A673 (cell line): ENCODE results near the gene SEMA4D. TPM values are rescaled to one million over a fixed set of nuclear protein-coding genes. Genes with fewer than 3 reads are reported as not detected.

Experiments used
- BruUV-seq: library from RNA; stranded (reverse); fragments of 400-500 nt; replicated peaks from 2 replicates; lab custom pipeline; 2021; lab: Mats Ljungman, UMichigan
- CTCF ChIA-PET: fragments of 300-600 bp; sonication (Branson Sonifier 250); formaldehyde crosslinking; loops from one replicate; lab custom pipeline; 2022; ENCODE audit warnings: antibody characterized with exemption; lab: Charles Lee
- POLR2A ChIA-PET: fragments of 300-600 bp; sonication (Branson Sonifier 250); formaldehyde crosslinking; loops from one replicate; lab custom pipeline; 2022; ENCODE audit warnings: antibody characterized with exemption; ENCODE audit not compliant: low non-redundant PET; lab: Charles Lee
- DNase-seq: peaks from one replicate; pipeline ENCODE4 v3.0.0-alpha.2; 2015; ENCODE audit warnings: low spot score
- H3K27ac ChIP-seq: fragments of 200-600 bp; sonication (generic); 2 replicates; pipeline ENCODE4 v1.5.1; 2016; ENCODE audit warnings: mixed run types, low read depth, mild to moderate bottlenecking, mixed read lengths, antibody characterized with exemption, low read length; ENCODE audit not compliant: poor library complexity, severe bottlenecking
- H3K27me3 ChIP-seq: fragments of 200-600 bp; sonication (generic); replicated peaks from 2 replicates; pipeline ENCODE4 v1.6.1; 2017; ENCODE audit warnings: mixed run types, low read depth, mild to moderate bottlenecking, mixed read lengths, antibody characterized with exemption, low read length; ENCODE audit not compliant: insufficient read depth, poor library complexity
- H3K36me3 ChIP-seq: fragments of 200-600 bp; sonication (generic); 2 replicates; pipeline ENCODE4 v1.6.1; 2016; ENCODE audit warnings: mixed run types, mild to moderate bottlenecking, mixed read lengths, antibody characterized with exemption, low read length; ENCODE audit not compliant: insufficient read depth, poor library complexity, severe bottlenecking
- H3K4me1 ChIP-seq: fragments of 200-600 bp; sonication (generic); 2 replicates; pipeline ENCODE4 v1.6.1; 2017; ENCODE audit warnings: mixed run types, mild to moderate bottlenecking, mixed read lengths, antibody characterized with exemption, low read length; ENCODE audit not compliant: insufficient read depth, poor library complexity, severe bottlenecking
- H3K4me3 ChIP-seq: fragments of 200-600 bp; sonication (generic); 2 replicates; pipeline ENCODE4 v1.5.1; 2016; ENCODE audit warnings: low read depth, mixed run types, mild to moderate bottlenecking, mixed read lengths, low read length; ENCODE audit not compliant: poor library complexity, severe bottlenecking
- H3K9me3 ChIP-seq: fragments of 200-600 bp; sonication (generic); 2 replicates; pipeline ENCODE4 v1.6.1; 2016; ENCODE audit warnings: mixed run types, low read depth, mild to moderate bottlenecking, mixed read lengths, antibody characterized with exemption, low read length; ENCODE audit not compliant: poor library complexity, severe bottlenecking
- EZH2 ChIP-seq: fragments of 200-600 bp; sonication (generic); IDR thresholded peaks from 2 replicates; pipeline ENCODE4 v1.6.1; 2017; ENCODE audit warnings: borderline replicate concordance, low read depth, mild to moderate bottlenecking, mixed read lengths, antibody characterized with exemption, low read length; ENCODE audit not compliant: poor library complexity, severe bottlenecking
- intact Hi-C: fragments of 100-400 bp; cut with micrococcal nuclease; formaldehyde crosslinking; loops from one replicate; pipeline ENCODE4 v1.10.0; 2022; ENCODE audit not compliant: unreplicated experiment
- total RNA-seq: library from RNA; stranded (reverse); gene quantifications from 2 replicates; pipeline ENCODE4 v1.2.3, GENCODE V29; 2021
- TF ChIP-seq, protein P1 (sequence below): fragments of 300-800, 200-600 bp; sonication (generic); conservative IDR thresholded peaks from 2 replicates; pipeline ENCODE4 v1.5.1; 2017; ENCODE audit warnings: low read depth, mild to moderate bottlenecking, antibody characterized with exemption, low read length, moderate library complexity, mixed read lengths

The SEMA4D gene
- total RNA-seq, 1 experiment from 2014 or later: 14.2 TPM

DNA sequence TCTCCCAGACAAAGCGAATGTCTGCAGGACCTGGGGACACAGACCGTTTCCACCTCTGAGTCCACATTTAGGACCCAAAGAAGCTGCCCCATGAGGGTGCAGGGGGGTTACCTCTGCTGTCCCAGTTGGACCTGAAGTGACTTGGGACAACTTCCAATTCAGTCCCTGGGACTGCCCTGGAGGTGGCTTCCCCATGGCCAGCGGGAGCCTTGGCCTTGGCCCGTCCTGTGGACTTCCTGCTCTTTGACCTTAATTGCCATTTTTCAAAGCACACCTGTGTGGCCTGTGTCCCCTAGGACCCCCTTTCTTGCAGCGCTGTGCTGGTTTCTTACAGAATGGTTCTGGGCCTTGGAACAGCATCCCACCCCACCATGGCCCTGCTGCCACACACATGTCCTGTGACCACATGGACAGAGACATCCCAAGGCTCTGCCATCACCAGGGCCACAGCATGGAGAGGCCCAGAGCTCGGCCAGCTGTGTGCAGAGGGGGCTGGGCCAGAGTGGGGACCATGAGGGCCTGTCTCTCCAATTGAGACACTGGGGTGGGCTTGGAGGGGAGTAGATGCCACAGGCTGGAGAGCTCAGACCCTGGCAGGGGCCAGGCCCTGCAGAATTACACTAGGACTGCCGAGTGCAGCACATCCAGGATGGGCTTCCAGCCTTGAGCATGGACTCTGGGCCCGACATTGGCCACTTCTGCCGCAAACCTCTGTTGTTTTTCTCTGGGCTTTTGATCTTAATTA is 133.8 kb downstream of the SEMA4D start:
- Histone ChIP-seq H3K27ac (no peak overlapping the region), H3K4me1 (no peaks in the 10 kb centered on the region), H3K9me3 (no peaks in the 10 kb centered on the region), H3K36me3 (peaks cover 19% of the 10 kb centered on the region), H3K4me3 (no peak overlapping the region), H3K27me3 (no peaks in the 10 kb centered on the region)
- no TSS peak for BruUV-seq
- intact Hi-C loops: no loop called here
- POLR2A ChIA-PET: no interaction called here
- no peak for TF ChIP-seq EZH2
- TF ChIP-seq, protein P1, sequence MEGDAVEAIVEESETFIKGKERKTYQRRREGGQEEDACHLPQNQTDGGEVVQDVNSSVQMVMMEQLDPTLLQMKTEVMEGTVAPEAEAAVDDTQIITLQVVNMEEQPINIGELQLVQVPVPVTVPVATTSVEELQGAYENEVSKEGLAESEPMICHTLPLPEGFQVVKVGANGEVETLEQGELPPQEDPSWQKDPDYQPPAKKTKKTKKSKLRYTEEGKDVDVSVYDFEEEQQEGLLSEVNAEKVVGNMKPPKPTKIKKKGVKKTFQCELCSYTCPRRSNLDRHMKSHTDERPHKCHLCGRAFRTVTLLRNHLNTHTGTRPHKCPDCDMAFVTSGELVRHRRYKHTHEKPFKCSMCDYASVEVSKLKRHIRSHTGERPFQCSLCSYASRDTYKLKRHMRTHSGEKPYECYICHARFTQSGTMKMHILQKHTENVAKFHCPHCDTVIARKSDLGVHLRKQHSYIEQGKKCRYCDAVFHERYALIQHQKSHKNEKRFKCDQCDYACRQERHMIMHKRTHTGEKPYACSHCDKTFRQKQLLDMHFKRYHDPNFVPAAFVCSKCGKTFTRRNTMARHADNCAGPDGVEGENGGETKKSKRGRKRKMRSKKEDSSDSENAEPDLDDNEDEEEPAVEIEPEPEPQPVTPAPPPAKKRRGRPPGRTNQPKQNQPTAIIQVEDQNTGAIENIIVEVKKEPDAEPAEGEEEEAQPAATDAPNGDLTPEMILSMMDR: no peak
- CTCF ChIA-PET: no interaction called here
- no peak for DNase-seq

DNA sequence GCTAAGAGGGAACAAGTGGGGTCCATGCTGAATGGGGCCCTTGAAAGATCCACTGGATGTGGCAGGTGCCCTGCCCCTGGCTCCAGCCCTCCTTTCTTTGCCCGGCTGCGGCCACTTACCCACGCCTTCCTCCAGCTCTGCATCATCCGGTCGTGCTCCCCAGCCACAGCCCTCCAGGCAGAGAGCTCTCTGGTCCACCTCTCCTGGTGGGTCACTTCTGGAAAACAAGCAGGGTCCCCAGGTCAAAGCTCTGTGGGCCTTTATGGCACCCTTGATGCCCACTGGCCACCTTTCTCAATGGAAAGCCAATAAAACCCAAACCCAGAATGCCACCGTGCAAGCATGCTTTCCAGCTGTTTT is 134.6 kb downstream of the SEMA4D start:
- no TSS peak for BruUV-seq
- no peaks in the 10 kb centered on the region for H3K27me3 ChIP-seq
- CTCF ChIA-PET: no interaction called here
- no peak for DNase-seq
- intact Hi-C loops: no loop called here
- H3K4me1 ChIP-seq: no peaks in the 10 kb centered on the region
- POLR2A ChIA-PET: no interaction called here
- H3K9me3 ChIP-seq: no peaks in the 10 kb centered on the region
- TF ChIP-seq EZH2: no peak
- TF ChIP-seq, protein P1: no peak
- H3K27ac ChIP-seq: no peak overlapping the region
- H3K4me3 ChIP-seq: no peak overlapping the region
- peaks cover 27% of the 10 kb centered on the region for H3K36me3 ChIP-seq

DNA sequence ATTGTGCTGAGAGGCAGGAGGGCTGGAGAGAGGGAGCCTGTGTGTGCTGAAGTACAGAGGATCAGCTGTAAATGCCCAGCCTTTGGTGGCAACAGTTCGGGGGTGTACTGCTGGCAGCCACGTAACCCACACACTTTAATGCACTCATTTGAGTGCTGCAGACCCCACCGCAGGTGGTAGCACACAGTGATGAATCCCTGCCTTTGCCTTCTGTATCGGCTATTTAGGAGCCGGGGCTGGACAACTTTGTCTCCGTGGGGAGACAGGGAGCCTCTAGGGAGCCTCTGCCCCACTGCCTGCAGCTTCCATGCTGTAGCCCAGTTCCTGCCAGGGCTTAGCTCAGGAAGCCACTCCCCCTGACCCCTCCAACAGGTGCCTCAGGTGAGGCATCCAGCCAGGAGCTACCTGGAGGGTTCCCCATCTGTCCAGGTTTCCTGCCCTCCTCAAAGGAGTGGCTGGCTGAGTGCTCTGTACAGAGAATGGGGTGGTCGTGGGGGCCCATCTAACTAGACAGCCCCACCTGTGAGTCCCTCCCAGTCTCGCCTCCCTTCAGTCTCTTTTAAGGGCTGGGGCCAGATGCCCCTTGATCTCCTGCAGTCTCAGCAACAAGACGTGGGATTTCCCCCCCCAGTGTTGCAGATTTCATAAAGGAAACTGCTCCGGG is 135.1 kb downstream of the SEMA4D start:
- Histone ChIP-seq H3K4me1 (no peaks in the 10 kb centered on the region), H3K36me3 (peaks cover 32% of the 10 kb centered on the region), H3K9me3 (no peaks in the 10 kb centered on the region), H3K27ac (no peak overlapping the region), H3K4me3 (no peak overlapping the region), H3K27me3 (no peaks in the 10 kb centered on the region)
- BruUV-seq: no TSS peak
- TF ChIP-seq, protein P1: no peak
- TF ChIP-seq EZH2: no peak
- CTCF ChIA-PET: no interaction called here
- POLR2A ChIA-PET: no interaction called here
- no peak for DNase-seq
- intact Hi-C loops: no loop called here
